Measurements from ENCODE around the gene TMCC1.

DNA sequence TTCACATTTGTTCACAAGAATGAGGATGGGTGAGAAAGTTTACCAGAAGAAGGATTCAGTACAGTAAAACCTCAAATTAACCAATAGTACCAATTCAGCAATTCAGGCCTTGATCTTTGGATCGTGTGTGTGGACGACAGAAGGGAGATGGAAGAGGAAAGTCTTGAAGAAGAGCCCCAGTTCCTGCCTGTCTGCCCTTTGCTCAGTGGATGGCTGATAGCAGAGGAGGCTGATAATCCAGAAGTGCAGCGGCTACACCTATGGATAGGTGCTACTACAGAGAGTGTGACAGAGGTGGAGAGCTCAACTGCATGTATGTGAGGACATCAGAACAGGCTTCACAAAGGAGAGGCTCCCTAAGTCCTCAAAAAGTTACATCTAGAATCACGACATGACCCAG is 257.9 kb downstream of the TMCC1 start:
- no peak for TF ChIP-seq POLR2AphosphoS5 (IDR thresholded peaks at IDR 0.05; ENCODE audit: low read depth, low read length)
- no peak for TF ChIP-seq SIN3A (IDR thresholded peaks at IDR 0.05; ENCODE audit: borderline replicate concordance, insufficient read depth, low read length)
